ENCODE results near the gene ZSCAN10.
"Not testable (repeated sequence)": the region's sequence is repeated elsewhere in the genome, so short reads cannot be mapped to it uniquely, and the experiment has no call there.

The ZSCAN10 gene

GRCh38 chr16:3083408-3083807 is 15.7 kb downstream of the ZSCAN10 start:
- not testable (repeated sequence) for DNase-seq

GRCh38 chr16:3081957-3082356 is 17.1 kb downstream of the ZSCAN10 start:
- DNase-seq: not testable (repeated sequence)

- no peak for DNase-seq
These were observed 19.1 kb downstream of the ZSCAN10 start for GRCh38 chr16:3080024-3080423.

GRCh38 chr16:3076577-3076976 is 22.5 kb downstream of the ZSCAN10 start:
- no peak for DNase-seq

GRCh38 chr16:3075946-3076345 is 23.1 kb downstream of the ZSCAN10 start:
- not testable (repeated sequence) for DNase-seq

- no peak for DNase-seq
These were observed 23.6 kb downstream of the ZSCAN10 start for GRCh38 chr16:3075523-3075915.

- DNase-seq: peak; percentile 84
These were observed 24.1 kb downstream of the ZSCAN10 start for GRCh38 chr16:3074860-3075522.

GRCh38 chr16:3073448-3073847 is 25.6 kb downstream of the ZSCAN10 start:
- DNase-seq: no peak

- not testable (repeated sequence) for DNase-seq
These were observed 26.4 kb downstream of the ZSCAN10 start for GRCh38 chr16:3072576-3073263.

GRCh38 chr16:3072148-3072547 is 26.9 kb downstream of the ZSCAN10 start:
- DNase-seq: not testable (repeated sequence)

- DNase-seq: no peak
These were observed 27.4 kb downstream of the ZSCAN10 start for GRCh38 chr16:3071655-3072054.

- DNase-seq: no peak
These were observed 28.4 kb downstream of the ZSCAN10 start for GRCh38 chr16:3070608-3071111.

GRCh38 chr16:3069146-3069545 is 29.9 kb downstream of the ZSCAN10 start:
- DNase-seq: not testable (repeated sequence)

GRCh38 chr16:3068487-3068886 is 30.6 kb downstream of the ZSCAN10 start:
- no peak for DNase-seq

- no peak for DNase-seq
These were observed 32.7 kb downstream of the ZSCAN10 start for GRCh38 chr16:3066440-3066748.

- no peak for DNase-seq
These were observed 33.2 kb downstream of the ZSCAN10 start for GRCh38 chr16:3065742-3066439.

GRCh38 chr16:3065069-3065741 is 33.9 kb downstream of the ZSCAN10 start, which contains the start of gene IL32:
IL32 (plus strand) TSS chr16:3065640; CDS start chr16:3065812, 172 bp downstream.
- peak; percentile 85 for DNase-seq

GRCh38 chr16:3063625-3064386 is 35.3 kb downstream of the ZSCAN10 start:
- DNase-seq: no peak

GRCh38 chr16:3062553-3062952 is 36.5 kb downstream of the ZSCAN10 start:
- no peak for DNase-seq

GRCh38 chr16:3060339-3061127 is 38.6 kb downstream of the ZSCAN10 start:
- DNase-seq: no peak

- no peak for DNase-seq
These were observed 39.3 kb downstream of the ZSCAN10 start for GRCh38 chr16:3059723-3060242.
